Right ventricle myocardium superior (tissue), 1 donor: Measurements from ENCODE around the gene CFTR. TPM values are rescaled to one million over a fixed set of nuclear protein-coding genes. Genes with fewer than 3 reads are reported as not detected.
"Not testable (repeated sequence)": the region's sequence is repeated elsewhere in the genome, so short reads cannot be mapped to it uniquely, and the experiment has no call there.

ENCODE experiments used
- ATAC-seq: fragments of 200-7000 bp; cut with Tn5 transposase; one replicate; pipeline ENCODE4 v1.9.1; 2020; ENCODE audit warnings: mild to moderate bottlenecking; ENCODE audit not compliant: poor library complexity
- DNase-seq: peaks from one replicate; pipeline ENCODE4 v3.0.0-alpha.2; 2020
- intact Hi-C: fragments of 100-400 bp; cut with DNase I; formaldehyde crosslinking; loops from one replicate; pipeline ENCODE4 v1.11.2; 2022
- total RNA-seq: library from RNA; stranded (reverse); fragmentation: NEBNext Ultra II Directional; extraction: Animal tissue kit (Norgen Biotek cat#: 25700); gene quantifications from one replicate; pipeline ENCODE4 v1.2.1, GENCODE V29; 2021
- donor health status: DM: no; HTN: yes; CAD: no; lungs with severe emphysema.

CFTR gene
- total RNA-seq, 1 donor from 2014 or later: 0.86 TPM

GRCh38 chr7:117707080-117707479 is 227.3 kb downstream of the CFTR start:
- no peak for ATAC-seq
- DNase-seq: no peak
- intact Hi-C loops: no loop called here

- not testable (repeated sequence) for ATAC-seq
Observed at GRCh38 chr7:117708173-117708572, 228.3 kb downstream of the CFTR start.

GRCh38 chr7:117711556-117711955 is 231.7 kb downstream of the CFTR start:
- intact Hi-C loops: no loop called here
- ATAC-seq: no peak
- no peak for DNase-seq

More at GRCh38 chr7:117708173-117708572, 228.3 kb downstream of the CFTR start:
- intact Hi-C loops, DNase-seq: not testable (repeated sequence)

GRCh38 chr7:117715784-117716445 is 236.1 kb downstream of the CFTR start:
- intact Hi-C loops: loop anchor here (5.0 kb wide), 1 partner anchor 259 kb away; no protein-coding TSS in a partner anchor
- no peak for DNase-seq
- peak; percentile 77 for ATAC-seq

- ATAC-seq (no peak), DNase-seq (no peak)
- intact Hi-C loops: loop anchor here (5.0 kb wide), 1 partner anchor 260 kb away; no protein-coding TSS in a partner anchor
Observed at GRCh38 chr7:117716707-117717299, 237.0 kb downstream of the CFTR start.

- ATAC-seq (no peak), DNase-seq (no peak)
- intact Hi-C loops: loop anchor here (5.0 kb wide), 1 partner anchor 260 kb away; no protein-coding TSS in a partner anchor
Observed at GRCh38 chr7:117717357-117717756, 237.5 kb downstream of the CFTR start.

Other genes with a start within 250 kb of the CFTR start
- gene WNT2, start 157.0 kb upstream of the CFTR start, total RNA-seq: not detected
- gene ASZ1, start 52.5 kb upstream of the CFTR start, total RNA-seq: not detected